Neural cell (in vitro differentiated cells): ENCODE data around the gene NFYC.

Source experiments
- EZH2 ChIP-seq: fragments of 200-600, 300-800 bp; shearing (Covaris generic), sonication (generic); IDR thresholded peaks from 2 replicates; pipeline ENCODE4 v1.6.1; 2014; ENCODE audit warnings: antibody characterized with exemption, low read length, borderline replicate concordance, mild to moderate bottlenecking; ENCODE audit not compliant: insufficient read depth, poor library complexity, severe bottlenecking
- TAF1 ChIP-seq: IDR thresholded peaks from 2 replicates; pipeline ENCODE4 v1.6.1; 2012; ENCODE audit warnings: low read depth

- TF ChIP-seq EZH2 = no peak
- no peak for TF ChIP-seq TAF1
Observed at GRCh38 chr1:40651138-40651857, 40.2 kb upstream of the NFYC start.
